NCI-H1417 treated with DMSO at 0.1 percent for 48 hours (cell line): ENCODE results near the gene SLC16A2.
"Not testable (repeated sequence)": the region's sequence is repeated elsewhere in the genome, so short reads cannot be mapped to it uniquely, and the experiment has no call there.

Experiments used
- DNase-seq: peaks from one replicate; lab custom pipeline; 2025; lab: John Stamatoyannopoulos, UW

Gene SLC16A2

DNA sequence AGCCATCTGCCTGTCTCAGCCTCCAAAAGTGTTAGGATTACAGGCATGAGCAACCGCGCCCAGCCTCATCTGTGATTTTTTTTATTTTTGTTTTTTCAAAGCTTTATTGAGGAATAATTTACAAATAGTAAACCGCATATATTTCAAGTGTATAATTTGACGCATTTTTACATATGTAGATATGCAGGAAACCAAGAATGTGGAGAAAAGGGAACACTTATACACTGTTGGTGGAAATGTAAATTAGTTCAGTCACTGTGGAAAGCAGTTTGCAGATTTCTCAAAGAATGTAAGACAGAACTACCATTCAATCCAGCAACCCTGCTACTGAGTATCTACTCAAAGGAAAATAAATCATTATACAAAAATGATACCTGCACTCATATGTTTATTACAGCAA, 85.9 kb downstream of the SLC16A2 start:
- no peak for DNase-seq

GRCh38 chrX:74509989-74510388, 88.7 kb downstream of the SLC16A2 start:
- DNase-seq, result no peak

GRCh38 chrX:74510401-74510800, 89.1 kb downstream of the SLC16A2 start:
- DNase-seq, result no peak

- DNase-seq, result no peak
These were observed 90.4 kb downstream of the SLC16A2 start for GRCh38 chrX:74511704-74512103.

DNA sequence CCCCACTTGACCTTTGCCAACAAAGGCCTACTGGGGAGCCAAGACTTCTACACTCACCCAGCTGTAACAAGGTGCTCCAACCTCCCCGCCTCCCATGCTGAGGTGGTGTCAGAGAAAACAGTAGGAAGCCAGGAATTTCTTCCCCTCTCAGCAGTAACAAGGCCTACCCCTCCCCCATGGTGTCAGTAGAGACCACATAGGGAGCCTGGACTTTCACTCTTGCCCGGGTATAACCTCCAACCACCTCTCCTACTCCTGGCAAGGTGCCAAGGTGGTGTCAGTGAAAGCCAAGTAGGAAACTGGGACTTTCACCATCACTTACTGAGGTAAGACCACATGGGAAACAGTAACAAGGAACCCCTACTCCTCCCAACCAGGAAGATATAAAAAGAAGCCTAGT, 93.1 kb downstream of the SLC16A2 start:
- no peak for DNase-seq

GRCh38 chrX:74515356-74515755, 94.1 kb downstream of the SLC16A2 start:
- DNase-seq, result no peak

DNA sequence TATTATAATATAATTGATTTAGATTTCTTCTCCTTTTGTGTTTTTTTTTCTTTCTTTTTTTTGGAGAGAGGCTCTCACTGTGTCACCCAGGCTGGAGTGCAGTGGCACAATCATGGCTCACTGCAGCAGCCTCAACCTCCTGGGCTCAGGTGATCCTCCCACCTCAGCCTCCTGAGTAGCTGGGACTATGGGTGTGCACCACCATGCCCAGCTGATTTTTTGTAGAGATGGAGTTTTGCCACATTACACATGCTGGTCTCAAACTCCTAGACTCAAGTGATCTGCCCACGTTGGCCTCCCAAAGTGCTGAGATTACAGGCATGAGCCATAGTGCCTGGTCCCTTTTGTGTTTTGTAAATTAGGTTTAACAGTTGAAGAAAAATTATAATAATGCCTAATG, 94.7 kb downstream of the SLC16A2 start:
- not testable (repeated sequence) for DNase-seq

- DNase-seq, result no peak
These were observed 98.6 kb downstream of the SLC16A2 start for GRCh38 chrX:74519870-74520269.

DNA sequence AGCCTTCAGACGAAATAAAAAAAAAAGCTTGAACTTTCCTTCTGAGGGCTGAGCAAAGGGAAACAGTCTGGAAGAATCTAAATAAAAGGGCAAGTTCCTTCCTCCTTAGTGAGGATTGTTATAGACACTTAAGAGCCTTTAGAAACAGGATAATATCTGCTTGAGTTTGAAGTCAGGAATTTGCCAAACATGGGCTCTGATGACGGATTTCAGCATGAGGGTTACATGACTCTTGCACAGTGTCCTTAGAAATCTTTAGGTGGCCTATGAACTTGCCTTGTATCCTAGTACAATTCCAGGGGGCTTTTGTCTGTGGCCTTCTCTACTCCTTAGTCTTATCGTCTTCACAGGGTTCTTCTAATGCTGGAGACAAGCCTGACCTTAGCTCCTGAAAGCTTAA, 99.0 kb downstream of the SLC16A2 start:
- DNase-seq, result no peak

DNA sequence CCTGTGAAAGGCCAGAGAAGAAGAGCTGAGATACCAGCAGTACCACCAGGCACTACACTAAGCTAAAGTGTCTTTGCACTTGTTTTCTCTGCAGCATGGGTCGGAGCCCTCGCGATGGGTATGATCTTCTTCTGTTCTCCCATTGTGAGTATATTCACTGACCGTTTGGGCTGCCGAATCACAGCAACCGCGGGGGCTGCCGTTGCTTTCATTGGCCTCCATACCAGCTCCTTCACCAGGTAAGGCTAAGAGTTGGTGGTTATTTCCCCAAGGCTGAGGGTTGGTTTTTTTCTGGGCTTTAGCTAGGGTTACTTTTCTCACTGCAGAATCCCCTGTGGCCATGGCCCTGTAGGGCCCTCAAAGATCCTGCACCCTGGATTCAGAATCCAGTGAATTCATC, 99.6 kb downstream of the SLC16A2 start:
- DNase-seq, result no peak

- DNase-seq, result no peak
These were observed 100.9 kb downstream of the SLC16A2 start for GRCh38 chrX:74521961-74522751.

GRCh38 chrX:74523224-74523623, 101.9 kb downstream of the SLC16A2 start:
- no peak for DNase-seq

GRCh38 chrX:74523870-74524735, 102.8 kb downstream of the SLC16A2 start:
- no peak for DNase-seq

- DNase-seq, result no peak
These were observed 103.8 kb downstream of the SLC16A2 start for GRCh38 chrX:74525116-74525515.

DNA sequence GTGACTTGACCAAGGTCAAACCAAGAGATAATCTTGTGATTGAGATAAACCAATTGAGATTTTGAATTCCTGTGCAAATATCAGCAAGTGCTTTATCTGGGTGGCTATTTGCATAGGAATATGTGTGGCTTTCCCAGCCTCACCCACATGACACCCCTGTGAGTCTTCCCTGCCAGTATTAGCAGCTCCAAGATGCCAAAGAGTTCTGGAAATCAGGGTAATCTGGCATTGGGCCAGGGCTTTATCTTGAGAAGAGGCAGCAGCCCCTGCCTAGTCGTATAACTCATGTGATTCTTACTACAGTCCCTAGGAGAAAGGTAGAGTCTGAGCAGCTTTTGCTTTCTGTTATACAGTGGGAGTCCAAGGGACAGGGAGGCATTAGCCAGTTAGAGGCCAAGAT, 105.5 kb downstream of the SLC16A2 start:
- DNase-seq, result no peak

DNA sequence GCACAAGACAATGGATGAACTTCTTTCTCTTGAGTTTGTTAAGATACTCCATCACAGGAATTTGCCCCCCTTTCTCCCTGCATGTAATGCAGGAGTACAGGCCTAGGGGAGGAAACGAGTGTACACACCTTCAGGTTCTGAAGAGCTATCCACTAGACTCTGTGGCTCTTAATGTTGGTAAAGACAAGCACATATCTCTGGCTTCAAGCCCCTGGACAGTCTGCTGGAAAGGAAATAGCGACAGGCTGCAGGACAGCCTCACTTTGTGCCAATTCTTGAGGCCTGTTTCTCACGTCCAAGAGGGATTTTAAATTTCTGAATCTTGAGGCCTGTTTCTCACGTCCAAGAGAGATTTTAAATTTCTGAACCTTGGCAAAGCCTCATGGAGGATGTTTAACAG, 106.1 kb downstream of the SLC16A2 start:
- no peak for DNase-seq

- DNase-seq, result no peak
These were observed 108.0 kb downstream of the SLC16A2 start for GRCh38 chrX:74529311-74529710.

DNA sequence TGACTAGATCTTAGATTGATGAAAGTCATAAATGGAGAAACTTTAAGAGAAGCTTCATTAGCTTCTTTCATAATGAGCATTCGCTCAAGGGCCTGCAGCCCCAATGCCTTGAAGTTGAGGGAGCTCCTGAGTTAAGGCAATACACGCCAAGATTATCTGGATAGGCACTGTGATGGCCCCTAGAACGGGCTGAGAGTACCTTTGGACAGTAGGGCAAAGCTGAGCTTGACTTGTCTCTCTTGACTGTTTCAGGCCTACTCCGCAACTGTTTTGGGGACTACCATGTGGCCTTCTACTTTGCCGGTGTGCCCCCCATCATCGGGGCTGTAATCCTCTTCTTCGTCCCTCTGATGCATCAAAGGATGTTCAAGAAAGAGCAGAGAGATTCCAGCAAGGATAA, 109.8 kb downstream of the SLC16A2 start:
- no peak for DNase-seq

- DNase-seq, result no peak
These were observed 113.3 kb downstream of the SLC16A2 start for GRCh38 chrX:74534569-74535038.

GRCh38 chrX:74535086-74535407, 113.8 kb downstream of the SLC16A2 start:
- no peak for DNase-seq

- peak; percentile 50 for DNase-seq
These were observed 114.3 kb downstream of the SLC16A2 start for GRCh38 chrX:74535408-74536151.

DNA sequence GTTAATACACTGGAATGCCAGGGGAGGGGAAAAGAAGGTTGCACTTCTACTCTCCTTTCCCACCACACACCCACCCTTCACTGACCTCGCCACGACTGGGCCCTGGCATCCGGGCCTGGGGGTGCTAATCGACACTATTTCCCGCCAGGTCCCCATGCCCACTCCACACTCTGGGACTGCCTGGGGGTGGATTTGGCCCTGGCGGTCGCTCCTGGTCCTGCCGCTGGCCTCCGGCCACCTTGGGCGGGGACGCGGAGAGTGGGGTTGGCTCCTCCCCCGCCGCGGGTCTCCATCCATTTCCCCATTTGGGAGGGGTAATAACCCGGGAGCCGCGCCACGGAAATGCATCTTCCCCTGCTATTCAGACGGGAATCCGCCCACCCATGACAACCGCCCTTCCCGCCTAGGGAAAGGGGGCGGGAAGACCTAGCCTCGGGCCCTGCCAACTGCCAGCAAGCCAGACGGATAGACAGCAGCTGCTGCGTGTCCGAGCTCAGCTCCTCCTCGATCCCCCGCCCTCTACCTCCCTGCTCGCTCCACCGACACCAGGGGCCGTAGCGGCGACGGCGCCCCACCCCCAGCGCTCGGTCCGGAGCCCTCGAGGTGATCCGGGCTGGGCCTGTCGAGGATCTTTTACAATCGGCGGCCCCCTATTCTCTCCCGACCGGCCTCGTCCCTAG, 115.0 kb downstream of the SLC16A2 start:
- DNase-seq, result peak; percentile 39
